RWPE1 (cell line): ENCODE measurements around the gene MRPS17.

Source experiments
- CTCF ChIA-PET: fragments of 350-600 bp; sonication (Branson Sonifier 250); formaldehyde crosslinking; extraction: SDS; loops from one replicate; lab custom pipeline; 2021; lab: Yijun Ruan, JAX
- POLR2A ChIA-PET: fragments of 400-600 bp; formaldehyde crosslinking; extraction: SDS; loops from one replicate; lab custom pipeline; 2020; ENCODE audit warnings: antibody characterized with exemption; ENCODE audit not compliant: low non-redundant PET; lab: Yijun Ruan, JAX
- DNase-seq: peaks from one replicate; pipeline ENCODE4 v3.0.0; 2012; ENCODE audit warnings: low spot score
- H3K27ac ChIP-seq: fragments of 450-650 bp; 2 replicates; pipeline ENCODE4 v1.5.1; 2017
- CTCF ChIP-seq: fragments of 450-650 bp; conservative IDR thresholded peaks from 2 replicates; pipeline ENCODE4 v1.5.1; 2017; ENCODE audit warnings: low read depth, mild to moderate bottlenecking

The MRPS17 gene

GRCh38 chr7:55951637-55952351, at the start of gene MRPS17:
TSS of gene MRPS17 (plus strand) at chr7:55951877. CDS start at chr7:55953196, 1,319 bp downstream.
- TF ChIP-seq CTCF = no peak
- POLR2A ChIA-PET = interaction anchor here (0.6 kb wide), 1 partner anchor 26 kb away, joined by 3 read pairs; no protein-coding TSS in a partner anchor
- peak; percentile 99 for DNase-seq
- CTCF ChIA-PET = no interaction called here
- peak within 1 kb of the TSS; percentile 70 for H3K27ac ChIP-seq

GRCh38 chr7:55903985-55904759, 47.5 kb upstream of the MRPS17 start:
- H3K27ac ChIP-seq = no peak overlapping the region
- POLR2A ChIA-PET = no interaction called here
- no peak for DNase-seq
- CTCF ChIA-PET = no interaction called here
- TF ChIP-seq CTCF = no peak

GRCh38 chr7:55912748-55913158, 38.9 kb upstream of the MRPS17 start:
- no peak for TF ChIP-seq CTCF
- DNase-seq = no peak
- H3K27ac ChIP-seq = no peak overlapping the region
- ChIA-PET CTCF (interaction anchor here (0.6 kb wide), 1 partner anchor 468 kb away, joined by 3 read pairs; no protein-coding TSS in a partner anchor), POLR2A (no interaction called here)

- no peak for TF ChIP-seq CTCF
- ChIA-PET POLR2A (no interaction called here), CTCF (interaction anchor here (0.6 kb wide), 2 partner anchors 9 to 324 kb away, joined by 3 read pairs; no protein-coding TSS in a partner anchor)
- H3K27ac ChIP-seq = no peak overlapping the region
- no peak for DNase-seq
Measured at GRCh38 chr7:55917771-55918170, 33.9 kb upstream of the MRPS17 start.

GRCh38 chr7:55928006-55928767, 23.5 kb upstream of the MRPS17 start:
- POLR2A ChIA-PET = no interaction called here
- H3K27ac ChIP-seq = no peak overlapping the region
- no peak for DNase-seq
- no peak for TF ChIP-seq CTCF
- CTCF ChIA-PET = no interaction called here
